CD4-positive, alpha-beta T cell treated with Interleukin-4 for 4 hours (primary cell): Measurements from ENCODE around the gene ZNF835.
"Not testable (repeated sequence)": the region's sequence is repeated elsewhere in the genome, so short reads cannot be mapped to it uniquely, and the experiment has no call there.

Experiments
- DNase-seq: peaks from one replicate; pipeline ENCODE4 v3.0.0-alpha.2; 2020

ZNF835 gene

DNA sequence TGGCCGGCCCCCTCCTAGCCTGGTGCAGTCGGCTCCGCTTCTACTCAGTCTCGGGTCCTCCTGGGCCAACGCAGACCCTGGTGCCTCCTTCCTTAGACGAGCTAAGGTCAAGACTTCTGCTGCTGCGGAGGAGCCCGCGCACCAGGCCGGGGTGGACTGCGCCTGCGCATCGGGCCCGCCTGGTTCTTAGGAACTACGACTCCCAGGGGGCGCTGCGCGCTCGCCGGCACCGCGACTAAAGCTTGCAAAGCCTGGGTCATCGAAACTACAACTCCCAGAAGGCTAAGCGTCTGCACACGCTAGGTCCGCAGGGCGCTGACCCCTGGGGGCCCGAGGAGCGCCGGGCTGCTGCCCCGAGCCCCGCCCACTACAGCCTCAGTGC is at the start of gene ZNF835:
TSS of gene ZNF835 (minus strand) at position 145 of the 382 bp plus-strand sequence. CDS start 6,559 bp downstream, outside the sequence.
- peak; percentile 82 for DNase-seq

- no peak for DNase-seq
Observed at GRCh38 chr19:56720281-56720680, 48.7 kb upstream of the ZNF835 start.

DNA sequence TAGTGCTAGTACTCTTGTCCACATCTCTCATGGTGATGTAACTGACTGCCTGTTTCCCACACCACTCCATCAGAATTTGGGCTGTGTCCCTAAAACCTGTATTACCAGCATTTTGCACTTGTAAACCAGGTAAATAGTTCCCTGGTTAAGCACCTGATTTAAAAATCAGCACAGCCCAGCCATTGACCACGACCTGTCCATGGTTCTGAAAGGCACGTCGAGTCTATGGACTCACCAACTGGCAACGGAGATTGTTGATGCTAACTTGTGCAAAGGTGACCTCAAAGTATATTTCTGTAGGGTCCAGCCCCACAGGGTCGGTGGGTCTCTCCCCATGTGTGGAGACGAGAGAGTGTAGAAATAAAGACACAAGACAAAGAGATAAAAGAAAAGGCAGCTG is 46.7 kb upstream of the ZNF835 start:
- DNase-seq = no peak

DNA sequence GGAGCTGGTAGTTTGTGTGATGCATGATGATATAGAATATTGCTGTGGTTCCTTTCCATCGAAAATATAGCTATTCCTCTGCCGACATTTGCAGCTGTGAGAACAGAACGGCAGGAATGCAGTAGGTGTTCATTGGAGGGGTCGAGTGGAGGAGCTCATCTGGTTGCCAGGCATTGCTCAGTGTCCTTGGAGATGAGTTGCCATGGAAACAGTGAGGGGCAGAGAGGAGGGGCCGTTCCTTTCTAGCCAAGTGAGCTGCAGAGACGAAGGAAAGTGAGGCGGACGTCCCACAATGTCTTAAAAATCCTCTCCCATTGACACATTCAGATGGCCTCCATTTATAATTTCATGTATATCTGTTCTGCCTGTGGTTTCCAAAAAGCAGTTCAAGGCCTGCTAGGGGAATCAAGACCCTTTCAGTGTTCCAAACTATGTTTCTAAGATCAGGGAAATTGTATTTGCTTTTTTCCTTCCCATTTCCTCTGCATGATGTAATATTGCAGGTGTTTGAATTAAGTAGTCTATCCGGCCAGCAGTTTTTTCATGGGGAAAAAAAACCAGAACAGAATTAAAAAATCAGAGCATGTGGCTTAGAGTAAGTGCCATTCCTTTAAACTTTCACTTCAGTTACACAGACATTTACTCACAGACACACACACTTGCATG is 41.2 kb upstream of the ZNF835 start:
- no peak for DNase-seq

- DNase-seq = no peak
Observed at GRCh38 chr19:56710437-56710836, 38.9 kb upstream of the ZNF835 start.

DNA sequence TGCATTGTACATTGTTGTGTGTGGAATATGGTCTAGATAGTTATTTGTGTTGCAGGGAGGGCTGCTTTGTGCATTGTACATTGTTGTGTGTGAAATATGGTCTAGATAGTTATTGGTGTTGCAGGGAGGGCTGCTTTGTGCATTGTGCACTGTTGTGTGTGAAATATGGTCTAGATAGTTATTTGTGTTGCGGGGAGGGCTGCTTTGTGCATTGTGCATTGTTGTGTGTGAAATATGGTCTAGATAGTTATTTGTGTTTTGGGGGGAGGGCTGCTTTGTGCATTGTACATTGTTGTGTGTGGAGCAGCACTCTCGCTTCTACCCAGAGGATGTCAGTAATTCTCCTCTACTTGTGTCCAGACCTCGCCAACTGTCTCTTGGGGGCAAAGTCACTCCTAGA is 36.3 kb upstream of the ZNF835 start:
- DNase-seq = no peak

GRCh38 chr19:56705939-56706338 is 34.4 kb upstream of the ZNF835 start:
- no peak for DNase-seq

GRCh38 chr19:56701895-56702294 is 30.3 kb upstream of the ZNF835 start:
- no peak for DNase-seq

- DNase-seq = no peak
Observed at GRCh38 chr19:56699552-56699951, 28.0 kb upstream of the ZNF835 start.

- DNase-seq = no peak
Observed at GRCh38 chr19:56692206-56692895, 20.8 kb upstream of the ZNF835 start.

DNA sequence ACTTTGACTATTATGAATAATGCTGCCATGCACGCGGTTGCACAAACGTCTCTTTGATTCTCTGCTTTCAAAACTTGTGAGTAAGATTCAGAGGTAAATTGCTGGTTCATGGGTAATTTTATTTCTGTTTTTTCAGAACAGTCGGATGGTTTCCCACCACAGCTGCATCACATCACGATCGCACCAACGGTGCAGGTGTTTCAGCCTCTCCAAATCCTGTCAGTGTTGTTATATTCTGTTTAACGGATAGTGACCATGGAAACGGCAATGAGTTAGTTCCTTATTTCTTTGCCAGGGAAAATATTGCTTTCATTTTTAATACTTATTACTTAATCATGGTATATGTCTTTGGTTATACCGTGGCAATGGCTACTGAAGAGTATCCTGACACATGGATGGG is 19.1 kb upstream of the ZNF835 start:
- DNase-seq = no peak

GRCh38 chr19:56689198-56689597 is 17.6 kb upstream of the ZNF835 start:
- no peak for DNase-seq

- no peak for DNase-seq
Observed at GRCh38 chr19:56687031-56687430, 15.5 kb upstream of the ZNF835 start.

- DNase-seq = no peak
Observed at GRCh38 chr19:56683116-56683515, 11.6 kb upstream of the ZNF835 start.

DNA sequence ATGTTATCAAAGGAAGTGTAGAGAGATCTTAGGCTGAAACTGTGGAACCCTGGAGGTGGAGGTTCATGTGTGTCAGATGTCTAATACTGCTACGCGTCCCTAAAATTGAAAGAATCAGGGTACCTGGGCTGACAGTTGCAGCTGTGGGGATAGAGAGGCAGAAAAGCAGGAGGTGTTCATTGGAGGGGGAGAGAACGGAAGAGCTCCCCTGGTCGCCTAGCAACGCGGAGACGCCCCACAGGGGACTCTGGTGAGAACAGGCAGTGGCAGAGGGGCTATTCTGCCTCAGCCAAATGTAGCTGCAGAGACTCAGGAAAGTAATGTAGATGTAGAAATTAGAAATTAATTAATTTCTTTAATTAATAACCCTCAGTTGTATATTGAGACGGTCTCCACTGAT is 10.1 kb upstream of the ZNF835 start:
- DNase-seq = no peak

GRCh38 chr19:56678205-56678604 is 6.6 kb upstream of the ZNF835 start:
- no peak for DNase-seq

DNA sequence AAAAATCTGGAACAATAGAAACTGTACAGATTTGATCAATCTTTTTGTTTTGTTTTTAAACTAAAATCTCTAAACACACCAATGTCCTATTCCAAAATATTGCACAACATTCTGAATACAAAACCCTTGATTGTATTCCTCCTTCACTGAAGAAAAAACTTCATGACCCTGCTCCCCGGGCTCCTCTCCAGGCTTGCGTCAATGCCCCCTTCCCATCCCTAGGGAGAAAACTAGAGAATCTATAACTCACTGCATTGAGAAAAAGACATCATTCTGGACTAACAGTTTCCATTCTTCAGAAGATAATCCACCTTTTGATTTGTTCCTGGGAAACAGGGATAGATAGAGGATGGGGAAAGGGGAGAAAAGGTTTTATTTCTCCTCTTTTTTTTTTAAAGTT is 1.1 kb upstream of the ZNF835 start:
- not testable (repeated sequence) for DNase-seq

GRCh38 chr19:56670961-56671612 is 470 bp downstream of the ZNF835 start:
- no peak for DNase-seq

DNA sequence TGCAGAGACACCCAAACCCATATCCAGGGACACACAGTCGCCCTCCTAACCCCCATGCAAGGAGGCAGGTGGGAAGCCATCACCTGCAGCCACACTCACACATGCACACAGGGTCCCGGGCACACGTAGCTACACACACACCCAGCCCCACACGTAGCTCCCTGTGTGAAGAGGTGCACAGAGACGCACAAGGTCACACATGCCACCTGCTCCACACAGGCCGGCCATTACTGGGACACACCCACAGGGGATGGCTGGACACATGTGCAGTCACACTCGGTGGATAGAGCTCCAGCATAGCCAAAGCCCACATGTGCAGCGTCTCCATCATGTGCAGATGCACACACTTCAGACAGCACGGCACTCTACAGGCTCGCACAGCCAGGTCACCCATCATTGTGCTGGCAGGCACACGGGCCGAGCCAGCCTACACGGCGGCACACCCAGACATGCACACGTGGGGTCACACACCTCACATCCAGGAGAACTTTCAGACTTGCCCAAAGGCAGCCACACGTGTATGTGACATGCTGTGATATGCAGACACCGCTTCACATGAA is 1.1 kb downstream of the ZNF835 start:
- DNase-seq = no peak

- DNase-seq = no peak
Observed at GRCh38 chr19:56668676-56669075, 2.9 kb downstream of the ZNF835 start.

- no peak for DNase-seq
Observed at GRCh38 chr19:56667311-56667870, 4.2 kb downstream of the ZNF835 start.

GRCh38 chr19:56664511-56664910 is 7.0 kb downstream of the ZNF835 start:
- DNase-seq = no peak

- DNase-seq = no peak
Observed at GRCh38 chr19:56663931-56664500, 7.5 kb downstream of the ZNF835 start.
